NCI-H1092 (cell line): ENCODE measurements around the gene DENND5A.

Experiments
- DNase-seq: peaks from one replicate; lab custom pipeline; 2025; lab: John Stamatoyannopoulos, UW

Gene DENND5A

GRCh38 chr11:9095421-9095820 is 169.7 kb downstream of the DENND5A start:
- no peak for DNase-seq

DNA sequence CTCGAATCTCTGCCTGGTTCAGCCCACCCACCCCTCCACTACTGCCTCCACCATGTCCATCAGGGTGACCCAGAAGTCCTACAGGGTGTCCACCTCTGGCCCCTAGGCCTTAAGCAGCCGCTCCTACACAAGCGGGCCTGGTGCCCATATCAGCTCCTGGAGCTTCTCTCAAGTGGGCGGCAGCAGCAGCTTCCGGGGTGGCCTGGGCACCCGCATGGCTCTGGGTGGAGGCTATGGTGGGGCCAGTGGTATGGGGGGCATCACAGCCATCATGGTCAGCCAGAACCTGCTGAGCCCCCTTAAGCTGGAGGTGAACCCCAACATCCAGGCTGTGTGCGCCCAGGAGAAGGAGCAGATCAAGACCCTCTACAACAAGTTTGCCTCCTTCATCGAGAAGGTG is 170.7 kb downstream of the DENND5A start:
- no peak for DNase-seq

- DNase-seq, result peak; percentile 53
Measured at GRCh38 chr11:9092853-9093778, 172.0 kb downstream of the DENND5A start.

DNA sequence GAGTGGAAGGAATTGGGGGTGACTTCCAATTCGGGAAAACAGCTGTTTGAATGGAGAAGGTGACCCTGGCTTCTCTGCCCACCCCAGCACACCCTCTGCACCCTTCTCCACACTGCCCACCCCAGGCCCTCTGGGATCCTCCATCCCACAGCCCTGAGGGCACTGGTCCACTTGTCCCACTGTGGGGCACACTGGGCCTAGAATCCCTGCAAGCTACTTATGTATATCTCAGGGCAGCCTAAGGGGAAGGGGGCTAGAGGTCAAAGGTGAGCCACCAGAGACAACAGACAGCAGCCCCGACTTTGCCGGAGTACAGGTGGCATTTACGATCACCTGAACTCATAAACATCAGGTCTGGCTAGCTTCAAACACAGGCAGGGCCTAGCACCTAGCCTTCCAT is 173.1 kb downstream of the DENND5A start:
- DNase-seq, result no peak

DNA sequence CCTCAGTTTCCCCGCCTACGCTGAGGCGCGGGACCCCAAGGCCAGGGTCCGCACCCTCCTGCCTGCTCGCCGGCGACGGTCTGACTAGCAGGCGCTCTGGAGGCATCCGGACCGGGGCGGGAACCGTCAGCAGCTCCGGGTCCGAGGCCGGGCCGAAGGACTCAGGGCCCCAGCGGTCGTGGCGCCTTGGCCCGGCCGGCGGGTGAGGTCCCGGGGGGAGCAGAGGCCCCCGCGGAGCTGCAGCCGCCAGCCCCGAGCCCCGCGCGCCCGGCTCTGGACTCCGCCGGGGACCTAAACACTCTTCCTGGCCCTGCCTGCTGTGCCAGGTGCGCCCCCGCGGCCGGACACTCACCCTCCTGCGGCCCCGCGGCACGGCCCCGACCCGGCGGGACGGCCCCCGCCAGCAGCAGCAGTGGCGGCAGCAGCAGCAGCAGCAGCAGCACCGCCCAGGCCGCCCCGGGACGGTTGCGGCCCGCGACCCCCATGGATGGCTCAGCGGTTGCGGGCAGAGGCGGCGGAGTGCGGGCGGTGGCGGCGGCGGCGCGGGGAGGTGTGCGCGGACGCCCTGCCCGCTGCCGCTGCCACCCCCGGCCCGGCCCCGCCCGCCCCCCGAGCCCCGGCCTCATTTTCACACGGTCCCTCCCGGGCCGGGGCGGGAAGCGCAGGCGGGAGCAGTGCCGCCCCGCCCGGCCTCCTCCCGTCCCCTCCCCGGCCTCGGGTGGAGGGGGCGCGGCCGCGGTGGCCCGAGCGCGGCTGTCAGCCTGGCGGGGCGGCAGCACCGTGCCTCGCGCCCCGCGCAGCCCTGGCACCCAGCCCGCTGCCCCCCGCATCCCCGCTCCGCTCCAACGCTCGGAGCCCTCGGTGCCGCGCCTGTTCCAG is 173.9 kb downstream of the DENND5A start, which contains the start of gene SCUBE2:
SCUBE2 (minus strand) TSS at position 556 of the 879 bp plus-strand sequence; CDS start at position 485, 71 bp downstream.
- no peak for DNase-seq

DNA sequence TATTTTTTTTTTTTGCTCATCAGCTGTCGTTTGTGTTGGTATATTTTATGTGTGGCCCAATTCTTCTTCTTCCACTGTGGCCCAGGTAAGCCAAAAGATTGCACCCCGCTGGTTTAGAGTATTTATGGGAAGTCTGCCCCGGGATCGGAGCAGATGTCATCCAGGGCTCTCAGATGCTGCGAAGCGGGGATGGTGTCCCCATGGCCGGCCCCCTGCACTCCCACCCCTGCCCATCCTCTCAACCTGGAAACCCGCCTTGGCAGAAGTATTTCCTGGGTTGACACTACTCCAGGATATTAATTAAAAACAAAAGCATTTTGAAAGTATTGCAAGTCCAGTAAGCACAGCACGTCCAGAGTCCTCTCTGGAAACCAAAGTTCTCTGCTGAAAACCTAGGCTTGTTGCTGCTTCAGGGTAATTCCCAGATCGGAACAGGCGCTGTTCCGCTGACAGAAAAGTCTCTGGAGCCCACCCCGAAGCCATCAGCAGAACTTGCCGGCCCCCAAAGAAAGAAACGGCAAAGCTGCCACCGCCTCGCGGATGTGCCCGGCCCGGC is 174.6 kb downstream of the DENND5A start:
- DNase-seq, result no peak

GRCh38 chr11:9089636-9090035 is 175.5 kb downstream of the DENND5A start:
- DNase-seq, result no peak

DNA sequence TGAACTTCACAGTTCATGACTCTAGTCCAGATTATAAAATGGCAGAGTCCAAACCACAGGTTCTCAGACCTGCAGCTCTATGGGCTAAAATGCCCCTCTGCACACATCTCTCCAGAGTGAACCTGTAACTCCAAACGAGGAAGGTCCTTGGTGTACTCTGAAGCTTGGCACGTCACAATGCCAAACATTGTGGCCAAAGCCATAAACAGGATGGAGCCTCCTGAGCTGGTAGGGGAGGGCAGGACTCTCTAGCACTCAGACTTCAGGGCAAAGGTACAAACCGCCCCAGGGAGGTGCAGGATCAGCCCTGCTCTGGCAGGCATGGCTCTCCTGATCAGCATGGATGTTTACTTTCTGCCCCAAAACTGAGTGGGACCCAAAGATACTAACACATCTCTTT is 176.1 kb downstream of the DENND5A start:
- no peak for DNase-seq
